Keratinocyte (primary cell): ENCODE measurements around the gene CD8B. TPM values are rescaled to one million over a fixed set of nuclear protein-coding genes. Genes with fewer than 3 reads are reported as not detected.

Source experiments
- DNase-seq: peaks from one replicate; pipeline ENCODE4 v3.0.0-alpha.2; 2011; ENCODE audit warnings: low read depth, missing footprints, low spot score
- FAIRE-seq: peaks from 2 replicates; lab custom pipeline; 2011; peaks lifted over from hg19 to GRCh38; lab: Jason Lieb, UNC
- H2AFZ ChIP-seq: 2 replicates; pipeline ENCODE4 v1.6.0; 2012; ENCODE audit warnings: low read length, control low read depth, inconsistent platforms; ENCODE audit not compliant: control insufficient read depth
- H3K27ac ChIP-seq: 2 replicates; pipeline ENCODE4 v1.5.1; 2011; ENCODE audit warnings: low read length; ENCODE audit not compliant: control insufficient read depth, insufficient read depth
- H3K27me3 ChIP-seq: 3 replicates; pipeline ENCODE4 v1.6.0; 2011; ENCODE audit warnings: low read length; ENCODE audit not compliant: control insufficient read depth, insufficient read depth; ENCODE audit errors: extremely low read depth
- H3K36me3 ChIP-seq, 2 experiments: 2 replicates in 1 of 2; 3 replicates in 1 of 2; pipeline ENCODE4 v1.5.1; 2011; ENCODE audit warnings: low read length in 2 of 2, mild to moderate bottlenecking in 1 of 2; ENCODE audit not compliant: control insufficient read depth in 2 of 2, insufficient read depth in 2 of 2; ENCODE audit errors: extremely low read depth in 1 of 2
- H3K4me1 ChIP-seq: 3 replicates; pipeline ENCODE4 v1.5.1; 2011; ENCODE audit warnings: low read length; ENCODE audit not compliant: control insufficient read depth, insufficient read depth; ENCODE audit errors: extremely low read depth
- H3K4me2 ChIP-seq: 3 replicates; pipeline ENCODE4 v1.6.0; 2011; ENCODE audit warnings: low read depth, low read length; ENCODE audit not compliant: control insufficient read depth, insufficient read depth; ENCODE audit errors: extremely low read depth
- H3K4me3 ChIP-seq, 3 experiments: fragments of 200-600 bp in 1 of 3; sonication (generic) in 1 of 3; 2 replicates in 2 of 3; 3 replicates in 1 of 3; pipeline ENCODE4 v1.5.1; 2011 to 2016; ENCODE audit warnings: low read length in 3 of 3, mild to moderate bottlenecking in 3 of 3, control low read depth in 2 of 3, inconsistent platforms in 1 of 3, low read depth in 1 of 3, mixed read lengths in 1 of 3, mixed run types in 1 of 3, moderate library complexity in 1 of 3; ENCODE audit not compliant: control insufficient read depth in 2 of 3, insufficient read depth in 2 of 3; ENCODE audit errors: extremely low read depth in 1 of 3
- H3K79me2 ChIP-seq: 2 replicates; pipeline ENCODE4 v1.6.0; 2012; ENCODE audit warnings: low read length; ENCODE audit not compliant: control insufficient read depth, insufficient read depth
- H3K9ac ChIP-seq: 3 replicates; pipeline ENCODE4 v1.6.0; 2011; ENCODE audit warnings: low read length; ENCODE audit not compliant: control insufficient read depth, insufficient read depth; ENCODE audit errors: extremely low read depth
- H3K9me1 ChIP-seq: 3 replicates; pipeline ENCODE4 v1.6.0; 2011; ENCODE audit warnings: low read length; ENCODE audit not compliant: control insufficient read depth, insufficient read depth; ENCODE audit errors: extremely low read depth
- H3K9me3 ChIP-seq: 2 replicates; pipeline ENCODE4 v1.5.1; 2012; ENCODE audit warnings: low read depth, low read length; ENCODE audit not compliant: control insufficient read depth
- H4K20me1 ChIP-seq: 3 replicates; pipeline ENCODE4 v1.6.0; 2011; ENCODE audit warnings: low read length; ENCODE audit not compliant: control insufficient read depth, insufficient read depth; ENCODE audit errors: extremely low read depth
- EZH2 ChIP-seq: IDR thresholded peaks from one replicate; pipeline ENCODE4 v1.6.1; 2012; ENCODE audit warnings: inconsistent platforms, mild to moderate bottlenecking, low read length, moderate library complexity
- dilution Hi-C: fragments of 300-500 bp; cut with MboI; formaldehyde crosslinking; loops from one replicate; pipeline ENCODE4 v1.7.0; 2020; ENCODE audit warnings: low sequenced_read_pairs; ENCODE audit not compliant: extremely low pct_ligation_motif_present
- polyA plus RNA-seq, 5 experiments: library from polyadenylated mRNA; depleted of rRNA in 3 of 5; stranded (reverse) in 3 of 5; stranded (forward) in 1 of 5; unstranded in 1 of 5; fragments of >200 nt; gene quantifications; 1 replicate in 1 of 5; 2 replicates in 3 of 5; 3 replicates in 1 of 5; pipeline versions ENCODE4 v1.2.1 to v1.2.3, GENCODE V29; 2011 to 2012; ENCODE audit warnings: missing spikeins in 2 of 5, low read depth in 1 of 5, low replicate concordance in 1 of 5
- TF ChIP-seq, protein P1 (sequence below), 3 experiments: IDR thresholded peaks in 1 of 3; conservative IDR thresholded peaks in 1 of 3; optimal IDR thresholded peaks in 1 of 3; 2 replicates in 2 of 3; 3 replicates in 1 of 3; pipeline versions ENCODE3 to v1.5.1; 2011; ENCODE audit warnings: low read length in 3 of 3, mild to moderate bottlenecking in 3 of 3, moderate library complexity in 2 of 3, control low read depth in 1 of 3, inconsistent platforms in 1 of 3; ENCODE audit not compliant: insufficient read depth in 2 of 3; ENCODE audit errors: extremely low read depth in 1 of 3

CD8B gene
- polyA plus RNA-seq, 1 donor (not counting 4 experiments of a cell fraction or from before 2014, with no cell fraction given), result not detected

- Histone ChIP-seq H3K4me3 (no peak overlapping the region), H3K9me1 (no peaks in the 10 kb centered on the region), H3K79me2 (no peaks in the 10 kb centered on the region), H3K9me3 (no peaks in the 10 kb centered on the region), H3K36me3 (no peaks in the 10 kb centered on the region), H4K20me1 (no peaks in the 10 kb centered on the region), H2AFZ (no peak overlapping the region), H3K4me1 (no peaks in the 10 kb centered on the region), H3K27me3 (no peaks in the 10 kb centered on the region), H3K9ac (no peak overlapping the region), H3K27ac (no peak overlapping the region), H3K4me2 (no peak overlapping the region)
- FAIRE-seq, result no peak
- no peak for DNase-seq
- TF ChIP-seq, protein P1, sequence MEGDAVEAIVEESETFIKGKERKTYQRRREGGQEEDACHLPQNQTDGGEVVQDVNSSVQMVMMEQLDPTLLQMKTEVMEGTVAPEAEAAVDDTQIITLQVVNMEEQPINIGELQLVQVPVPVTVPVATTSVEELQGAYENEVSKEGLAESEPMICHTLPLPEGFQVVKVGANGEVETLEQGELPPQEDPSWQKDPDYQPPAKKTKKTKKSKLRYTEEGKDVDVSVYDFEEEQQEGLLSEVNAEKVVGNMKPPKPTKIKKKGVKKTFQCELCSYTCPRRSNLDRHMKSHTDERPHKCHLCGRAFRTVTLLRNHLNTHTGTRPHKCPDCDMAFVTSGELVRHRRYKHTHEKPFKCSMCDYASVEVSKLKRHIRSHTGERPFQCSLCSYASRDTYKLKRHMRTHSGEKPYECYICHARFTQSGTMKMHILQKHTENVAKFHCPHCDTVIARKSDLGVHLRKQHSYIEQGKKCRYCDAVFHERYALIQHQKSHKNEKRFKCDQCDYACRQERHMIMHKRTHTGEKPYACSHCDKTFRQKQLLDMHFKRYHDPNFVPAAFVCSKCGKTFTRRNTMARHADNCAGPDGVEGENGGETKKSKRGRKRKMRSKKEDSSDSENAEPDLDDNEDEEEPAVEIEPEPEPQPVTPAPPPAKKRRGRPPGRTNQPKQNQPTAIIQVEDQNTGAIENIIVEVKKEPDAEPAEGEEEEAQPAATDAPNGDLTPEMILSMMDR (optimal IDR thresholded peaks at IDR 0.05 in 1 of 3, IDR thresholded peaks at IDR 0.05 in 1 of 3, conservative IDR thresholded peaks at IDR 0.05 in 1 of 3; ENCODE audit: extremely low read depth in 1 of 3, insufficient read depth in 2 of 3, low read length in 3 of 3), result no peak
- TF ChIP-seq EZH2, result no peak
- dilution Hi-C loops, result no loop called here
Measured at GRCh38 chr2:86831537-86831936, 30.1 kb downstream of the CD8B start.

- H3K79me2 ChIP-seq, result no peaks in the 10 kb centered on the region
- no peak overlapping the region for H3K27ac ChIP-seq
- H4K20me1 ChIP-seq, result no peaks in the 10 kb centered on the region
- H3K4me3 ChIP-seq, result no peak overlapping the region
- no peak overlapping the region for H2AFZ ChIP-seq
- no peaks in the 10 kb centered on the region for H3K4me1 ChIP-seq
- no peaks in the 10 kb centered on the region for H3K9me3 ChIP-seq
- no peak overlapping the region for H3K9ac ChIP-seq
- DNase-seq, result no peak
- TF ChIP-seq, protein P1 (optimal IDR thresholded peaks at IDR 0.05 in 1 of 3, IDR thresholded peaks at IDR 0.05 in 1 of 3, conservative IDR thresholded peaks at IDR 0.05 in 1 of 3; ENCODE audit: extremely low read depth in 1 of 3, insufficient read depth in 2 of 3, low read length in 3 of 3), result no peak
- no peak for TF ChIP-seq EZH2
- H3K9me1 ChIP-seq, result no peaks in the 10 kb centered on the region
- no peaks in the 10 kb centered on the region for H3K36me3 ChIP-seq
- no peak for FAIRE-seq
- dilution Hi-C loops, result no loop called here
- H3K27me3 ChIP-seq, result peaks cover 4% of the 10 kb centered on the region
- H3K4me2 ChIP-seq, result no peak overlapping the region
Measured at GRCh38 chr2:86826951-86827350, 34.7 kb downstream of the CD8B start.
